Common myeloid progenitor, CD34-positive (primary cell): ENCODE measurements around the gene NFIA.
A peak's percentile ranks its signal among the peaks of the same experiment; 100 is the strongest.

Source experiments
- CTCF ChIA-PET: fragments of 350-600 bp; sonication (Branson Sonifier 250); formaldehyde crosslinking; loops from one replicate; lab custom pipeline; 2021; ENCODE audit warnings: antibody characterized with exemption; lab: Charles Lee
- POLR2A ChIA-PET: fragments of 350-600 bp; sonication (Branson Sonifier 250); formaldehyde crosslinking; loops from one replicate; lab custom pipeline; 2021; ENCODE audit warnings: antibody characterized with exemption; lab: Charles Lee
- DNase-seq, 3 donors: peaks; one replicate each; pipeline versions ENCODE4 v3.0.0 to v3.0.0-alpha.2; 2013
- H3K27ac ChIP-seq, 2 experiments: 1 replicate in 1 of 2; 2 replicates in 1 of 2; pipeline ENCODE4 v1.7.0; 2013; ENCODE audit warnings: inconsistent platforms in 2 of 2, low read length in 2 of 2, mild to moderate bottlenecking in 2 of 2, low read depth in 1 of 2, moderate library complexity in 1 of 2; ENCODE audit not compliant: severe bottlenecking in 2 of 2, insufficient read depth in 1 of 2, poor library complexity in 1 of 2
- H3K27me3 ChIP-seq, 5 experiments: replicated peaks in 2 of 5; 1 replicate in 3 of 5; 2 replicates in 2 of 5; pipeline versions ENCODE4 v1.6.1 to v1.7.0; 2013; ENCODE audit warnings: low read length in 4 of 5, mild to moderate bottlenecking in 2 of 5, moderate library complexity in 2 of 5, inconsistent platforms in 1 of 5; ENCODE audit not compliant: insufficient read depth in 5 of 5, control insufficient read depth in 4 of 5
- H3K36me3 ChIP-seq, 4 experiments: 1 replicate in 2 of 4; 2 replicates in 2 of 4; pipeline versions ENCODE4 v1.6.1 to v1.7.0; 2013; ENCODE audit warnings: low read length in 3 of 4, control low read depth in 1 of 4, mild to moderate bottlenecking in 1 of 4; ENCODE audit not compliant: control insufficient read depth in 4 of 4, insufficient read depth in 4 of 4
- H3K4me1 ChIP-seq, 4 experiments: 1 replicate in 3 of 4; 2 replicates in 1 of 4; pipeline versions ENCODE4 v1.6.1 to v1.7.1; 2013; ENCODE audit warnings: low read length in 3 of 4, mild to moderate bottlenecking in 3 of 4, control low read depth in 1 of 4, inconsistent platforms in 1 of 4, moderate library complexity in 1 of 4; ENCODE audit not compliant: control insufficient read depth in 4 of 4, insufficient read depth in 4 of 4; ENCODE audit errors: control extremely low read depth in 1 of 4
- H3K4me3 ChIP-seq, 7 experiments: 1 replicate in 4 of 7; 2 replicates in 3 of 7; pipeline versions ENCODE4 v1.5.1 to v1.7.0; 2013; ENCODE audit warnings: mild to moderate bottlenecking in 7 of 7, low read length in 6 of 7, moderate library complexity in 6 of 7, inconsistent platforms in 2 of 7, low read depth in 2 of 7, control low read depth in 1 of 7; ENCODE audit not compliant: insufficient read depth in 4 of 7, control insufficient read depth in 1 of 7; ENCODE audit errors: extremely low read depth in 1 of 7
- H3K9me3 ChIP-seq, 5 experiments: 1 replicate in 4 of 5; 2 replicates in 1 of 5; pipeline versions ENCODE4 v1.6.1 to v1.7.1; 2013; ENCODE audit warnings: low read length in 4 of 5, mild to moderate bottlenecking in 2 of 5, inconsistent platforms in 1 of 5, low read depth in 1 of 5, moderate library complexity in 1 of 5; ENCODE audit not compliant: control insufficient read depth in 4 of 5, insufficient read depth in 2 of 5; ENCODE audit errors: control extremely low read depth in 1 of 5
- WGBS: methylation state at CpG from one replicate; pipeline ENCODE4 v1.1.5; 2013; ENCODE audit not compliant: insufficient coverage; 5-methylcytosine and 5-hydroxymethylcytosine counted together

Gene NFIA

DNA sequence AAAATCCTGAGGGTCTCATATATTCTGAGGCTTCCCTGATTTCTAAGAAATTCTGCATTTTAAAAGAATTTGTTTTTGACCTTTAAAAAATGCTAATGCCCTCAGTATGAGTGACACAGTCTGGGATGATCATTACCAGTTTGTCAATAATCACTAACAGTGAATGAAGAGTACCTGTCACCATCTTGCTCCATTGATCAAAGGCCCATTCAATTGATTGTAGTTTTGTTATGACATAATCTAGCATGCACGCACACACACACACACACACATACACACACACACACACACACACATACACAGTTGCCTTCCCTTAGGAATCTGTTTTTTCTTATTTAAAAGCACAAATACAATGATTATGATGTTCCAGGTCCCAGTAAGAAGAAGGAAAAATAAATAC, 250.4 kb downstream of the NFIA start:
- no peaks in the 10 kb centered on the region for H3K27me3 ChIP-seq
- H3K4me1 ChIP-seq: peaks cover 0 to 12% (median 7%) of the 10 kb centered on the region in 4 experiments
- ChIA-PET POLR2A (no interaction called here), CTCF (interaction anchor here (1.7 kb wide), 1 partner anchor 25 kb away, joined by 4 read pairs; no protein-coding TSS in a partner anchor)
- no peak overlapping the region for H3K27ac ChIP-seq
- peaks cover 0 to 2% (median under 1%) of the 10 kb centered on the region in 4 experiments for H3K36me3 ChIP-seq
- DNase-seq: no peak
- no CpG with 5 or more reads among the region's 1 CpG for WGBS
- no peak overlapping the region for H3K4me3 ChIP-seq
- H3K9me3 ChIP-seq: no peaks in the 10 kb centered on the region

DNA sequence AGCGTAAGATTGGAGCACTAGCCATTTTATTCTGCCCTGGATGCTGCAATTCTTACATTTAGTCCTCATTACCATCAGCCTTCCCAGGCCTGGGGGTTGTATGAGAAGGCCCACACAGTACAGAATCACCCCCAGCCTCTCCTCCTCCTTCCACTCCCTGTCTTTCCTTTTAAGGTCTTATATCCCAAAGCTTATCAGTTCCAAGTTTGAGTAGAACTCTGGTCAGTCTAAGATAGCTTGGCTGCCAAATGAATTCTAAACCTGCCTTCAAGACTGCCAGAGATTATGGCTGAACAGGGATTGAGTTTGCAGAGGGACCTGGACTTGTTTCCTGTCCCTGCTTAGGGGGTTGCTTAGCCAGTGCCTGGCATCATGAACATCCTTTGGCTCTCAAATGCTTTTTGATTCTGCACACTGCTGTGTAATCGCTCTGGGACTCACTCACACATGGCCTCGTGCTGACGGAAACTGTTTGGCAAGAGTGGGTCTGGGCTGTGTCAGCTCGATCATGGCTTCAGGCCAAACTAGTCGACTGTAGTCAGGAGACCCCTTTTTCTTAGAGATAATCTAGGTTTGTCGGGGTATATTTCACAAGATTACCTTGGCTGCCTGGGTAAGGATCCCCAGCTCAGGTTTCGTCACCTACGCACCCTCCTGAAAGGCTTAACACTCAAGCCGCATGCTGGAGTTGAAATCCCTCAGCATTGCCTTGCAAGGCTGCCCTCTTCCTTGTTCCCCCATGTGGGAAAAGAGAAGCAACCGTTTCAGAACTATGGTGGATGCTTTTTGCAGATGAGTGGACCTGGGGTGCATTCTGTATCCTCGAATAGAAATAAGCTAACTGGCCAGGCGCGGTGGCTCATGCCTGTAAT, 252.6 kb downstream of the NFIA start:
- Histone ChIP-seq H3K36me3 (peaks cover 0 to 2% (median under 1%) of the 10 kb centered on the region in 4 experiments), H3K27me3 (no peaks in the 10 kb centered on the region), H3K4me1 (peaks cover 0 to 16% (median 9%) of the 10 kb centered on the region in 4 experiments), H3K9me3 (no peaks in the 10 kb centered on the region), H3K27ac (no peak overlapping the region), H3K4me3 (no peak overlapping the region)
- ChIA-PET POLR2A (interaction anchor here (0.9 kb wide), 1 partner anchor 159 kb away, joined by 4 read pairs; no protein-coding TSS in a partner anchor), CTCF (interaction anchor here (1.2 kb wide), 3 partner anchors 35 to 285 kb away, joined by 3 to 5 read pairs (median 3); partner anchors contain the start of gene NFIA)
- 92% methylated on average over 14 of the region's 14 CpGs for WGBS
- DNase-seq: no peak

- 17% methylated on average over 1 of the region's 3 CpGs for WGBS
- Histone ChIP-seq H3K4me3 (no peak overlapping the region), H3K9me3 (no peaks in the 10 kb centered on the region), H3K36me3 (peaks cover 0 to 2% (median under 1%) of the 10 kb centered on the region in 4 experiments), H3K27ac (no peak overlapping the region), H3K27me3 (no peaks in the 10 kb centered on the region), H3K4me1 (peaks cover 0 to 16% (median 9%) of the 10 kb centered on the region in 4 experiments)
- ChIA-PET POLR2A (interaction anchor here (1.0 kb wide), 1 partner anchor 11 kb away, joined by 5 read pairs; no protein-coding TSS in a partner anchor), CTCF (interaction anchor here (0.9 to 2.3 kb wide), 8 partner anchors 21 to 308 kb away, joined by 3 to 9 read pairs (median 3); no protein-coding TSS in a partner anchor)
- DNase-seq: peak in 1 of 3 donors; percentile 29
These were observed 254.7 kb downstream of the NFIA start for GRCh38 chr1:61337037-61337436.

DNA sequence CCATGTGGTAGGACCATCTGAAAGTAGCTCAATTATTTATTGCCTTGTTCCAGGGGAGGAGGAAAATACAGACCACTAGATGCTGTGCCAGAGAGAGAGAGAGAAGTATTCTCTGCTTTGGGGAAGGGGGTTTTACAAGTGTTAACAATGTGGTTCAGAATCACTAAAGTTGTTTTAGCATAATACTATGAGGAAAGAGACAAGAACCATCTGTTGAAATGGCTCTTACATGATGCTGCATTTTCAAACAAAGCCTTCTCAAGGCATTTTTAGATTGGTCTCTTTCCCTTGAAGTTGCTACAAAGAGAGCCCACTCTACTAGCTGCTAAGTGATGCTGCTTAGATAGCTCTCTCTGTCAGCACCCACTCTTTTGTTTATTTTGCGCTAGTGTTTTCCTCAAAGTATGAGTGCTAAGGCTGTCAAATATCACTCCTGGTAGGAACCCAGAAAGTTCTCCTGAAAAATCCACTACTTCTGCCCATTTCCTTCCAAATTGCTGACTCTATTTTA, 255.1 kb downstream of the NFIA start:
- H3K4me3 ChIP-seq: no peak overlapping the region

DNA sequence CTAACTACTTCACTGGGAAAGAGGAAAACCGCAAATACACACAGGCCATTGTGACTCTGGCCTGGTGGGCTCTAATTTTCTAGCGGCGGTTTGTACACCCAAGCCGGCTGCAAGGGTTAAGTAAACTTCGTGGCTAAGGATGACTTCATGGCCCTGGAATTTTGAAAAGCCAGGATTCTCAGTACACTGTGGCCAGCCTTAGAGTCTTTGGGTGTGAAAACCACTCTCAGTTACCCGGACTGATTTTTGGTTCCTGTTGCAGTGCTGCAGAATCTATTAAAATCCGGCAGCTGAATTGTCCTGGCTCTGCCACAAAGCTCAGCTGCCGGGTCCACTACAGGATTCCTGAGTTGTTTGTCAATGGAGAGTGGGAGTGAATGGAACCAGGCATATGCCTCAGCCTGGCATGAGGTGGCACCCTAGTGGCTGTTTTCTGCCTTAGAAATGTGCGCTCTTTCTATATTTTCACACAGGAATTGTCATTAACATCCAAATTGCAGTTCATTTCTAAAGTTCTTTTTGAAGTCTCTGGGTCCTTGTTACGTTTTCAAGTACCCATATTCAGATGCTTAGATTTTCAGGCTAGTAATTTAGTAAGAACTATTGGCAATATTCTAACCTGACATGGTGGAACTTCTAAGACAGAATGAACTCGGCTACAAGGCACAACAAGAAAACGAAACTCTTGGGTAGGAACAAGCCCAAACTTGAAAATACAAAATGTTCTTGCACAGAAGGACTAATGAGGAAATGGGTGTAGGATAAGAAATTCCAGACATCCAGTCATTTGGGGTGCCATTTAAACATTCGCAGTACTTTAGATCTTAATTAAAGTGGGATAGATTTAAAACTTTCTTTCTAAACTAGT, 255.9 kb downstream of the NFIA start:
- peak; percentile 33 to 50 (median 35) for DNase-seq

More for the DNA sequence above, 255.1 kb downstream of the NFIA start:
- DNase-seq: peak; percentile 13 to 77 (median 67)
- CTCF ChIA-PET: interaction anchor here (0.9 to 2.3 kb wide), 8 partner anchors 21 to 308 kb away, joined by 3 to 9 read pairs (median 3); no protein-coding TSS in a partner anchor
- H3K27me3 ChIP-seq: no peaks in the 10 kb centered on the region
- WGBS: 100% methylated on average over 1 of the region's 1 CpG
- peaks cover 0 to 2% (median under 1%) of the 10 kb centered on the region in 4 experiments for H3K36me3 ChIP-seq
- H3K4me1 ChIP-seq: peaks cover 0 to 16% (median 9%) of the 10 kb centered on the region in 4 experiments
- no peaks in the 10 kb centered on the region for H3K9me3 ChIP-seq
- no peak overlapping the region for H3K27ac ChIP-seq
- POLR2A ChIA-PET: interaction anchor here (1.0 kb wide), 1 partner anchor 11 kb away, joined by 5 read pairs; no protein-coding TSS in a partner anchor

DNA sequence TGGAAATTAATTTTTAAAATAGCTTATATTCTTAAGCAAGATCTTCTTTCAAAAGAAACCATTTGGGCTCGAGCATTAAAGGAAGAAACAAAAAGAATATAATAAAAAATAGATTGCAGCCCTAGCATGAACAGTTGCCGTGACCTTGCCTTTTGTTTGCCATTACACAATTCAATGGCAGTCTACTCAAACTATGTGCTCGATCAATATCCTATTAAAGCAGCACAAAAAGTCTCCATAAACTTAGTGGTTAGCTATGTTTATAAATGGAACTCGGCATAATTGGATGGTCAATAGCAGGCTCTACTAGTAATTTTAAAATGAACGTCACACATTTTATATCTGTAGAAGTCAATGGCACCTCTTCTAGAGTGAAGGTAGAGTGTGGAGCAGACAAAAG, 256.5 kb downstream of the NFIA start:
- no peak overlapping the region for H3K27ac ChIP-seq

More for the DNA sequence above, 255.9 kb downstream of the NFIA start:
- H3K4me1 ChIP-seq: peaks cover 0 to 19% (median 9%) of the 10 kb centered on the region in 4 experiments
- WGBS: 44% methylated on average over 10 of the region's 13 CpGs
- no peaks in the 10 kb centered on the region for H3K27me3 ChIP-seq
- H3K27ac ChIP-seq: no peak overlapping the region
- CTCF ChIA-PET: interaction anchor here (0.9 to 2.4 kb wide), 11 partner anchors 12 to 513 kb away, joined by 3 to 9 read pairs (median 3); no protein-coding TSS in a partner anchor
- no peaks in the 10 kb centered on the region for H3K9me3 ChIP-seq
- POLR2A ChIA-PET: no interaction called here
- peak overlapping the region in 1 of 7 experiments; percentile 21 for H3K4me3 ChIP-seq
- H3K36me3 ChIP-seq: peaks cover 0 to 2% (median under 1%) of the 10 kb centered on the region in 4 experiments

More for the DNA sequence above, 256.5 kb downstream of the NFIA start:
- H3K4me3 ChIP-seq: peak overlapping the region in 1 of 7 experiments; percentile 21
- whole genome bisulfite sequencing: no CpG with 5 or more reads among the region's 5 CpGs
- no peak for DNase-seq
- H3K27me3 ChIP-seq: no peaks in the 10 kb centered on the region
- H3K4me1 ChIP-seq: peaks cover 0 to 26% (median 10%) of the 10 kb centered on the region in 4 experiments
- ChIA-PET CTCF (interaction anchor here (0.7 to 2.4 kb wide), 11 partner anchors 12 to 512 kb away, joined by 3 to 9 read pairs (median 3); no protein-coding TSS in a partner anchor), POLR2A (no interaction called here)
- no peaks in the 10 kb centered on the region for H3K9me3 ChIP-seq
- peaks cover 0 to 2% (median under 1%) of the 10 kb centered on the region in 4 experiments for H3K36me3 ChIP-seq
